Measurements from ENCODE around the gene CCDC27. TPM values are rescaled to one million over a fixed set of nuclear protein-coding genes. Genes with fewer than 3 reads are reported as not detected.

Gene CCDC27
- total and polyA plus RNA-seq, 2 of the 8 experiments (the other 6 are each of a cell fraction or from before 2014, with no cell fraction given), result 0.15 TPM; not detected in 1

DNA sequence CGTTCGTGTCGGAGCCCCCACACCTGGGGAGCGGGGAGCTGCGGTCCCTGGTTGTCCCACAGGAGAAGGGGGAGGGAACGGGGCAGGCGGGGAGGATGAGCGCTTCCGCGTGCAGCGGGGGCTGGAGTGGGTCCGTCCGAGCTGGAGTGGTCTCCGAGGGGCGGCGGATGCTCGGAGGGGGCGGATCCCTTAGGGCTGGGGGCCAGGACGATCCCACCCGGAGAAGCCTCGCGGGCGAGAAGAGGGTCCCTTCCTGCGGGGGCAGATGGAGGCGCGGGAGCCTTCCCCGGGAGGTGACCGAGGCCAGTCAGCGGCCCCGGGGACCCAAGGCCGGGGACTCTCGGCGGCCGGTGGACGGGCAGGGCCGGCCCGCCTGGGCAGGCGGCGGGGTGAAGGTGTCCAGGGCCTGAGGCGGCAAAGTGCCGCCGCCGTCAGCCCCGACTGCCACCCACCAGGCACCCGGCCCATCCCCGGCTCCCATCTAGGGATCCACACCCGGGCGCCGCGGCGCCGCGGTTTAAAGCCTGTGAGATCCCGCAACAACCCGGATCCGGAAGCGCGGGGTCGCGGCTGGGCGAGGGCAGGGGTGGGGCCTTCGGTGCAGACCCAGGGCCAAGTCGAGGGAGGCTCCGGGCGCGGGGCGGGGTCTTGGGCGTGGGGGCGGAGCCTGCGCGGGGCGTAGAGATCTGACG lies 5.3 kb upstream of the CCDC27 start:
- Histone ChIP-seq H4K91ac (replicated peaks; ENCODE audit: insufficient read length, low read length) (peak overlapping the region; percentile 77), H3K23me2 (ENCODE audit: low read depth, low read length) (peaks cover 14% of the 10 kb centered on the region), H3K4me3 (ENCODE audit: extremely low read depth in 1 of 4, insufficient read depth in 2 of 4, low read depth in 3 of 4, low read length in 4 of 4) (peak overlapping the region; percentile 75 to 87 (median 82)), H3K14ac (ENCODE audit: insufficient read length) (no peak overlapping the region), H3K79me1 (ENCODE audit: low read depth, low read length) (peaks cover 23% of the 10 kb centered on the region), H2BK12ac (ENCODE audit: low read depth, low read length) (peak overlapping the region; percentile 17; the same call in 1 of the 2 replicates), H3K79me2 (ENCODE audit: control insufficient read depth in 1 of 2, insufficient read depth in 2 of 2, low read length in 2 of 2) (peaks cover 0 to 31% of the 10 kb centered on the region in 2 experiments; a peak in 3 of 4 replicates), H4K5ac (ENCODE audit: insufficient read length, low read depth, low read length) (peak overlapping the region; percentile 75), H2BK5ac (ENCODE audit: low read depth, low read length) (peak overlapping the region; percentile 41; the same call in 1 of the 2 replicates), H3K27ac (ENCODE audit: low read depth, low read length) (peak overlapping the region; percentile 42; the same call in 1 of the 2 replicates), H3K18ac (ENCODE audit: extremely low read depth, low read length) (peak overlapping the region; percentile 16; the same call in 1 of the 2 replicates), H3K56ac (replicated peaks; ENCODE audit: insufficient read length, low read depth, low read length) (peak overlapping the region; percentile 88), H3K9ac (replicated peaks in 1 of 4; ENCODE audit: extremely low read depth in 1 of 4, low read depth in 3 of 4, low read length in 3 of 4) (peak overlapping the region; percentile 49 to 71 (median 62)), H3K27me3 (replicated peaks in 1 of 4; ENCODE audit: control insufficient read depth in 3 of 4, extremely low read depth in 1 of 4, insufficient read depth in 3 of 4, low read length in 3 of 4) (peaks cover 0 to 3% (median 0%) of the 10 kb centered on the region in 4 experiments; a peak in 5 of 7 replicates), H3K4me2 (ENCODE audit: insufficient read depth in 1 of 2, low read depth in 2 of 2, low read length in 2 of 2) (peak overlapping the region; percentile 75 to 97), H2BK20ac (ENCODE audit: low read length) (no peak overlapping the region), H3K23ac (ENCODE audit: insufficient read length) (no peak overlapping the region), H3K36me3 (ENCODE audit: control insufficient read depth in 2 of 4, insufficient read depth in 4 of 4, low read length in 3 of 4) (peaks cover 3 to 20% (median 9%) of the 10 kb centered on the region in 4 experiments; a peak in 6 of 8 replicates), H4K20me1 (replicated peaks in 1 of 2; ENCODE audit: control insufficient read depth in 1 of 2, insufficient read depth in 2 of 2, low read length in 2 of 2) (peaks cover 8 to 30% of the 10 kb centered on the region in 2 experiments), H2BK15ac (ENCODE audit: low read length) (no peak overlapping the region), H3K4me1 (replicated peaks in 1 of 4; ENCODE audit: control insufficient read depth in 3 of 4, insufficient read depth in 4 of 4, low read length in 3 of 4) (peaks cover 0 to 16% (median 13%) of the 10 kb centered on the region in 4 experiments; a peak in 6 of 7 replicates), H4K8ac (ENCODE audit: extremely low read depth, insufficient read depth, low read length) (peak overlapping the region; percentile 94), H3K4ac (replicated peaks; ENCODE audit: insufficient read length, low read depth, low read length) (peak overlapping the region; percentile 60), H2AK5ac (ENCODE audit: low read depth, low read length) (no peak overlapping the region), H3K9me3 (ENCODE audit: insufficient read depth in 2 of 2, low read depth in 1 of 2, low read length in 1 of 2) (no peaks in the 10 kb centered on the region), H2AFZ (ENCODE audit: low read length) (no peak overlapping the region), H2BK120ac (replicated peaks; ENCODE audit: low read depth, low read length) (no peak overlapping the region)
- DNase-seq (ENCODE audit: low read depth in 1 of 2, low spot score in 2 of 2) (peak; percentile 70 to 99), FAIRE-seq (no peak)
- CTCF ChIA-PET (ENCODE audit: partially characterized antibody), result interaction anchor here (0.6 to 1.3 kb wide), 4 partner anchors 18 to 44 kb away, joined by 3 read pairs; no protein-coding TSS in a partner anchor
- POLR2A ChIA-PET (ENCODE audit: partially characterized antibody), result interaction anchor here (0.8 to 2.6 kb wide), 9 partner anchors 9 to 1517 kb away, joined by 3 to 12 read pairs (median 3); no protein-coding TSS in a partner anchor
- WGBS, 2 experiments (ENCODE audit: extremely low coverage in 1 of 2, insufficient coverage in 1 of 2, insufficient read length in 1 of 2, insufficient replicate concordance in 2 of 2, low coverage in 1 of 2, low lambda C conversion rate in 2 of 2, missing lambda C conversion rate in 1 of 2), result 2% methylated on average over 43 of the region's 73 CpGs; no CpG with 5 or more reads in 1 of the 2 experiments
- TF ChIP-seq ZNF274 (IDR thresholded peaks at IDR 0.05; ENCODE audit: borderline replicate concordance, extremely low read depth, low read length) (no peak), PHF8 (conservative IDR thresholded peaks at IDR 0.05; ENCODE audit: low read depth, low read length) (peak; percentile 79), POU5F1 (IDR thresholded peaks at IDR 0.05; ENCODE audit: low read depth, low read length) (no peak), SUZ12 (IDR thresholded peaks at IDR 0.05; ENCODE audit: low read length) (no peak), CHD2 (IDR thresholded peaks at IDR 0.05; ENCODE audit: low read length) (no peak), CBX5 (IDR thresholded peaks at IDR 0.05; ENCODE audit: low read depth, low read length) (no peak), TBP (IDR thresholded peaks at IDR 0.05; ENCODE audit: low read depth, low read length) (peak; percentile 32; the same call in 1 of the 2 replicates), KDM4A (IDR thresholded peaks at IDR 0.05; ENCODE audit: low read depth, low read length, severe bottlenecking) (peak; percentile 82), EGR1 (IDR thresholded peaks at IDR 0.05; ENCODE audit: borderline replicate concordance, low read depth, low read length) (no peak)
- TF ChIP-seq, protein P1, sequence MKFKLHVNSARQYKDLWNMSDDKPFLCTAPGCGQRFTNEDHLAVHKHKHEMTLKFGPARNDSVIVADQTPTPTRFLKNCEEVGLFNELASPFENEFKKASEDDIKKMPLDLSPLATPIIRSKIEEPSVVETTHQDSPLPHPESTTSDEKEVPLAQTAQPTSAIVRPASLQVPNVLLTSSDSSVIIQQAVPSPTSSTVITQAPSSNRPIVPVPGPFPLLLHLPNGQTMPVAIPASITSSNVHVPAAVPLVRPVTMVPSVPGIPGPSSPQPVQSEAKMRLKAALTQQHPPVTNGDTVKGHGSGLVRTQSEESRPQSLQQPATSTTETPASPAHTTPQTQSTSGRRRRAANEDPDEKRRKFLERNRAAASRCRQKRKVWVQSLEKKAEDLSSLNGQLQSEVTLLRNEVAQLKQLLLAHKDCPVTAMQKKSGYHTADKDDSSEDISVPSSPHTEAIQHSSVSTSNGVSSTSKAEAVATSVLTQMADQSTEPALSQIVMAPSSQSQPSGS (IDR thresholded peaks at IDR 0.05; ENCODE audit: low read length), result no peak

All from H1 (cell line).